ENCODE measurements around the gene POC1B. TPM values are rescaled to one million over a fixed set of nuclear protein-coding genes. Genes with fewer than 3 reads are reported as not detected.

Gene POC1B
- total RNA-seq, 1 donor from 2014 or later = 15.2 TPM

- Mint-ChIP-seq H3K9me3 (peaks cover 9% of the 10 kb centered on the region), H3K27me3 (ENCODE audit: low read depth) (no peaks in the 10 kb centered on the region), H3K36me3 (ENCODE audit: low read depth) (peaks cover 13% of the 10 kb centered on the region), H3K27ac (ENCODE audit: unreplicated experiment) (peak overlapping the region; percentile 45), H3K4me3 (no peak overlapping the region), H3K4me1 (no peaks in the 10 kb centered on the region)
- DNase-seq (ENCODE audit: low read depth, low spot score) = no peak
- TF ChIP-seq CTCF (conservative IDR thresholded peaks at IDR 0.05) = no peak
Measured at GRCh38 chr12:89427508-89428156, 98.2 kb downstream of the POC1B start.

GRCh38 chr12:89424846-89425245 lies 101.0 kb downstream of the POC1B start:
- H3K4me1 Mint-ChIP-seq = no peaks in the 10 kb centered on the region
- no peaks in the 10 kb centered on the region for H3K27me3 Mint-ChIP-seq (ENCODE audit: low read depth)
- H3K27ac Mint-ChIP-seq (ENCODE audit: unreplicated experiment) = no peak overlapping the region
- H3K9me3 Mint-ChIP-seq = peaks cover 6% of the 10 kb centered on the region
- peaks cover 9% of the 10 kb centered on the region for H3K36me3 Mint-ChIP-seq (ENCODE audit: low read depth)
- no peak overlapping the region for H3K4me3 Mint-ChIP-seq
- TF ChIP-seq CTCF (conservative IDR thresholded peaks at IDR 0.05) = no peak
- no peak for DNase-seq (ENCODE audit: low read depth, low spot score)

GRCh38 chr12:89424389-89424788 lies 101.5 kb downstream of the POC1B start:
- Mint-ChIP-seq H3K27ac (ENCODE audit: unreplicated experiment) (no peak overlapping the region), H3K4me3 (no peak overlapping the region), H3K9me3 (peaks cover 6% of the 10 kb centered on the region), H3K27me3 (ENCODE audit: low read depth) (no peaks in the 10 kb centered on the region), H3K36me3 (ENCODE audit: low read depth) (peaks cover 9% of the 10 kb centered on the region), H3K4me1 (no peaks in the 10 kb centered on the region)
- DNase-seq (ENCODE audit: low read depth, low spot score) = no peak
- no peak for TF ChIP-seq CTCF (conservative IDR thresholded peaks at IDR 0.05)

- H3K27ac Mint-ChIP-seq (ENCODE audit: unreplicated experiment) = no peak overlapping the region
- peak; percentile 40 for TF ChIP-seq CTCF (conservative IDR thresholded peaks at IDR 0.05)
- no peaks in the 10 kb centered on the region for H3K4me1 Mint-ChIP-seq
- no peak overlapping the region for H3K4me3 Mint-ChIP-seq
- no peak for DNase-seq (ENCODE audit: low read depth, low spot score)
- H3K36me3 Mint-ChIP-seq (ENCODE audit: low read depth) = peaks cover 6% of the 10 kb centered on the region
- peaks cover 4% of the 10 kb centered on the region for H3K9me3 Mint-ChIP-seq
- H3K27me3 Mint-ChIP-seq (ENCODE audit: low read depth) = no peaks in the 10 kb centered on the region
Measured at GRCh38 chr12:89421092-89421835, 104.6 kb downstream of the POC1B start.

GRCh38 chr12:89418228-89418910 lies 107.5 kb downstream of the POC1B start:
- no peaks in the 10 kb centered on the region for H3K36me3 Mint-ChIP-seq (ENCODE audit: low read depth)
- no peaks in the 10 kb centered on the region for H3K9me3 Mint-ChIP-seq
- DNase-seq (ENCODE audit: low read depth, low spot score) = no peak
- no peak overlapping the region for H3K27ac Mint-ChIP-seq (ENCODE audit: unreplicated experiment)
- H3K4me3 Mint-ChIP-seq = no peak overlapping the region
- H3K4me1 Mint-ChIP-seq = no peaks in the 10 kb centered on the region
- no peak for TF ChIP-seq CTCF (conservative IDR thresholded peaks at IDR 0.05)
- H3K27me3 Mint-ChIP-seq (ENCODE audit: low read depth) = no peaks in the 10 kb centered on the region
